COLO668 (cell line): ENCODE measurements around the gene GTF2E1.
A peak's percentile ranks its signal among the peaks of the same experiment; 100 is the strongest.

Experiments
- DNase-seq: peaks from one replicate; lab custom pipeline; 2025; ENCODE audit not compliant: unreplicated experiment; lab: John Stamatoyannopoulos, UW

The GTF2E1 gene

DNA sequence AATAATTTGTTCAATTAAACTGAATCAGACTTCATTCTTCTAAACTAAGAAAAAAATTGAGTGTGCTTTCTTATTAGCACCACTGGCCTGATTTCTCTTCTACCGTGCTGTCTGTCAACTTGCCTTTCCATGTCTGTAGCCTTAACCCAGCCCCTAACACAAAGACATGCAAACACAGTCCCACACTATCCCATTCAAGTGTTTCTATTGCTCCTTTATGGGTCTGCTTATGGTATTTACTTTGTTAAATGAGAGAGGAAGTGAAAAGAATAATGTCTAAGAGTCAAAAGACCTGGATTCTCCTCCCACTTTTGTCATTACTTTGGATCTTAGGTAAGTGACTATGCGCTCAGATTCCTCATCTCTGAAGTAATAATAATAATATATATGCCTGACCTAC lies 55.3 kb downstream of the GTF2E1 start:
- no peak for DNase-seq

DNA sequence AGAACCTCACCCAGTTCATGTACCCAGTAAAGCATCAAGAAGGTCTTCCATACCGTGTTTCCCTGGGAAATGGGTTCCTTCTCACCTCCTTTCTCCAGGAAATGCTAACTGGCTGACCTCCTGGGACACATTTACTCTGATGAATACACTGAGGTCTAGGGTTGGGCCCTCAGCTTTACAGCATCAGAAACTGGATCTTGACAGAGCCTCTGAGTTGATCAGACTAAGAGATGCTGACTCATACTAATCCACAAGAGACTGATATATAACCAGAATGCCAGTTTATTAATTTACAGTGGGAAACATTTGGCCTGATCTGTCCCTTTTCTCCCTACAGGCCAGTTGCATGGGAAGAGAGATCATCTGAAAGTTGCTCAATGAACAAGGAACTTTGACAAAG lies 55.8 kb downstream of the GTF2E1 start:
- no peak for DNase-seq

DNA sequence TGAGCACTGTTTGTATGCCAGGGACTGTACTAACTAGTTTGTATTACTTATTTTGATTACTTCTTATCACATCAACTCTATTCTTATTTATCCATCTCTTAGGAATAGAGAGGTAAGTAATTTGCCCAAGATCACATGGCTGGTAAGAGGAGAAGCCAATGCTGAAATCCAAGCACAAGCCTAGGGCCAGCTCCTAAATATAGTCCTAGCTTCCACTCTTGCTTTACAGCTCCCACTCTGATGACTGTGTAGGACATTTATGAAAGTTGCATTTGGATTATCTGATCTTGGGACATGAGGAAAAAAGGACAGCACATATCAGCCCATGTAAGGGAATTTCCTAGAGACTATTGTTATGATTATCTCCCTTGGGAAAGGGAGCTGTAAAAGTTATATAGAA lies 58.1 kb downstream of the GTF2E1 start:
- no peak for DNase-seq

DNA sequence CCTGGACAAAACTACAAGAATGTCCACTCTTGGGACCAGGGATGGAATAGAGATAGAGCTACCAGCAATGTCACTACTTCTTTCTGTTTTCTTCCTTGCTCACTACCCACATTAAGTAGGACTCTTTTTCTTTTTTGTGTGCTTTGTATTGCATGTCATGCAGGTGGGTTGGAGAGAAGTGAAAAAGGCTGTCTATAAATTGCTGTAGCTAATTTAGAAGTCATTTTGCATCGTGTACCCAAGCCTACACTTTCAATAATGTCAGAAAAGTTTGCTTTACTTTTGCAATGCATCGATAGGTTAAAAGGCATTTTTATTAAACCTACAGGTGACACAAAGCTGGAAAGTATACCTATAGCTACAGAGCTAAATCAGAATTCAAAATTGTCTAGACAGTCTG lies 58.9 kb downstream of the GTF2E1 start:
- no peak for DNase-seq

DNA sequence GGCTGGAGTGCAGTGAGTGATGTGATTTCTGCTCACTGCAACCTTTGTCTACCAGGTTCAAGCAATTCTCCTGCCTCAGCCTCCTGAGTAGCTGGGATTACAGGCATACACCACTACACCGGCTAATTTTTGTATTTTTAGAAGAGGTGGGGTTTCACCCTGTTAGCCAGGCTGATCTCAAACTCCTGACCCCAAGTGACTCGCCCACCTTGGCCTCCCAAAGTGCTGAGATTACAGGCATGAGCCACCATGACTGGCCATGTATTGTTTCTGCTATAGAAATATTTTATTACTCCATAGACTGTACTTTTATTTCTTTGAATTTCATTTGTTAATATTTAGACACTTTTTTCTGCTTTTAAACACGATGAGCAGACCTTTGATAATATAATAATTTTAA lies 60.4 kb downstream of the GTF2E1 start:
- no peak for DNase-seq

DNA sequence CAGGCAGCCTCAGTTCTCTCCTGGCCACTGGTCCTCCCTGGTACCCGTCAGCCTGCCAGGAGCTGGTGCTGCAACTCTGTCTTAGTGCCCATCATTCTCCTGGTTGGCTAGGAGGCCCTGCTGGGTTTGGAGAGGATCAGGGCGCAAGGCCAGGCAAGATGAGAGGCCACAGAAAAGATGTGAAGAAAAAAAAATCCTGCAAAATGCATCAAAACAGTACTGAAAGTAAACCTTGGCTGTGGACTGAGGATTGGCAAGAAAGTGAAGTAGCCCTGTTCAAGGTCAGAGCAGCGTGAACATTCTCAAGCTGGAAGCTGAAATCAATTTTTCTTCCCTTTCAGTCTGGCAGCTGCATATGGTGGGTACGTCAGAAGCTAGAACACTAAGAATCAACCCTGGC lies 74.2 kb downstream of the GTF2E1 start:
- DNase-seq, result no peak

DNA sequence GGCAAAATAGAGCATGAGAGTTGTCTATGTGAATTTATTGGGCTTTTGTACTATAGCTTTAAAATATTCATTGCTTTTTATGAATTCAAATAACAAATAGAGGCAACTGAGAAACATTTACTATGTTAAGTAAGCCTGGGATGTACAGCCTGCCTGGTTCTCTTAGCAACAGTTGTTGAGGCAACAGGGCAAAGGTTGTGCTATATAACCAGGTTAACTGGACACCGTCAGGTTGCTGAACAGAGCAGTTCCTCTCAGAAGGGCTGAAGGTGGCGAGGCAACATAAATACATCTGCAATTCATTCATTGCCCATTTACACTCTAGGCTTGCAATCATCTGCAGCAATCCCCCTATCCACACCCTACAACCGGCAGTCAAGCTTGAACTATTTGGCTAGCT lies 78.2 kb downstream of the GTF2E1 start:
- peak; percentile 4 for DNase-seq

DNA sequence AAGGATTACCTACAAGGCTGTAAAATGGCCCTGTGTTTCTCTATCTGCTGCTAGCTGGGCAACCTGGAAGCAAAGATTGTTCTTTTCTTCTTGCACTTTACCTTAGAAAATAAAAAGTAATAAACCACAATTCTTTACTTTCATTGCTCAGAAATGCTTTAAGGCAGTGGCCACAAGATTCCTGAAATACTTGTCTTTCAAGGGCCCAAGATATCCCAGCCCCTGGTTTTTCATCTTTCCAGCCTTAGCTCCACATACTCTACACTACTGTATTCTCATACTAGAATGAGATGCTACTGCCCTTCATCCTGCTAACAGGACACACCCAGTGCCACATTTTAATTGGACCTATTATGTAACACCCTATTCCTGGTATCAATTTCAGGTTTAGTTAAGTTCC lies 78.9 kb downstream of the GTF2E1 start:
- DNase-seq, result no peak

DNA sequence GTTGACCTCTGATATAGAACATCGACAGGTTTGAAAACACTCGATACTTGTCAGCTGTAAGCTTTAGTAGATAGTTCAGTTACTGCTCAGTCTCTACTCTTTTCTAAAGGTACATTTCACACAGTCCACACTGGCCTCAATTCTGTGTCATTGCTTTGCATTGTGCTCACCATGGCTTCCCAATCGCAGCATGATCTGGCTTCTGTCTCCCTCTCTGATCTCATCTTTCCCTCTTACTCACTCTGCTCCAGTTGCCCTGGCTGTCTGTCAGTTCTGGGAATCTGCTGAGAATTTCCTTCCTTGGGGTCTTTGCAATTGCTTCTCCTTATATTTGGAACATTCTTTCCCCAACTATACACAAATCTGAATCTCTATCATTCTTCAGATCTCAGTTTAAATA lies 80.6 kb downstream of the GTF2E1 start:
- no peak for DNase-seq

DNA sequence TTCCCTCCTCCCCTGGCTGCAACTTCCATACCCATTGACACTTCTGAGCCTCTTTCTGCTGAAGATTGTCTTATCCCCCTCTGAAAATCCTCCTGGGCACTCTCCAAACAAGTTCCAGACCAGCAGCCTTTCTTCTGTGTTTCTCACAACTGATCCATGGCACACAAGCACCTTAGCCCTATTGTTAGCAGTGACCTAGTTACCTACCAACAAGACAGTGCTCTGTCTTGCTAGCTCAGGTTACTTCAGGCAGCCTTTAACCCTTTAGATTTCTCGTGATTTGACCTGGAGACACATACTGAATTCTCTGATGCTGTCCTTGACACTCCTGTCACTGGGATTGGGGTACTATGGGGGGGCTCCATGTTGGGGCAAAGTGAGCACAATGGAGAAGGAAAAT lies 82.1 kb downstream of the GTF2E1 start:
- no peak for DNase-seq

DNA sequence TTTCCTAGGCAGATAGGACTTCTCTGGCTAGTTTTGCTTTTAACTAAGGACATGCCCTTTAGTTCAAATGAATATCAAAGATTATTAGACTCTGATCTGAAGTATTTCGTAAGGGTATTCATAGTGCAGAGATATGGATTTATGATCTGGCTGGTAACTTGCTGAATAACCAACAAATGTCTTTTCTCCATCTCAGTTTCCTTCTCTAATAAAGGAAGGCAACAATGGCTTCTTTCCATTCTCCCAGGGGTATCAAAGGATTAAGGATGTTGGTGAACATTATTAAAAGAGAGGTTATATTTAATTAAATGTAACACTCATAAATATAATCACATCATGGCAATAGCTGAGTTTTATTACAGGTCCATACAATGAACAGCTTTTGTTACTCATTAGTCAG lies 86.3 kb downstream of the GTF2E1 start:
- no peak for DNase-seq

DNA sequence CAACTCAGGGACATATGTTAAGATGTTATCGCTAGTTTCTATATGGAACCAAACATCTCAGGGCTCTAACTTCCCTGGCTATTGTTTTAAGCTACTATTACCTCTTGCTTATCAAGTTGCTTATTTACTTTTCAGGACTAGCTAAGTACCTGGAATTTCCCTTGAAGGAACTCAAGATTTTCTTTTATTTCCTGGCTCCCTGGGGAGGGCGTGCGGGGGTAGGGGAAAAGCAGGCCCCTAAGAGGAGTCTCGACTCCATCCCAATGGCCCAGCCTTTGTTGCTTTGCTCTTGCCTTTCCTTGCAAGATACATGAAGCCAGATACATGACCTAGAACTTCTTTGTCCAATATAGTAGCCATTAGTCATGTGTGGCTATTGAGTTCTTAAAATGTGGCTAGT lies 88.5 kb downstream of the GTF2E1 start:
- DNase-seq, result no peak
